ENCODE results near the gene CADPS2.
"Not testable (repeated sequence)": the region's sequence is repeated elsewhere in the genome, so short reads cannot be mapped to it uniquely, and the experiment has no call there.

CADPS2 gene

GRCh38 chr7:122658856-122659255 lies 227.4 kb downstream of the CADPS2 start:
- no peak for DNase-seq

GRCh38 chr7:122653685-122654084 lies 232.6 kb downstream of the CADPS2 start:
- no peak for DNase-seq

- no peak for DNase-seq
These were observed 233.4 kb downstream of the CADPS2 start for GRCh38 chr7:122652876-122653275.

- DNase-seq = no peak
These were observed 234.8 kb downstream of the CADPS2 start for GRCh38 chr7:122651451-122651850.

- DNase-seq = no peak
These were observed 243.0 kb downstream of the CADPS2 start for GRCh38 chr7:122643250-122643649.

- no peak for DNase-seq
These were observed 247.8 kb downstream of the CADPS2 start for GRCh38 chr7:122638459-122638858.

- DNase-seq = no peak
These were observed 248.5 kb downstream of the CADPS2 start for GRCh38 chr7:122637784-122638183.

- DNase-seq = not testable (repeated sequence)
These were observed 250.8 kb downstream of the CADPS2 start for GRCh38 chr7:122635481-122635880.

GRCh38 chr7:122633472-122633871 lies 252.8 kb downstream of the CADPS2 start:
- no peak for DNase-seq

- no peak for DNase-seq
These were observed 254.0 kb downstream of the CADPS2 start for GRCh38 chr7:122632238-122632637.

- DNase-seq = no peak
These were observed 256.8 kb downstream of the CADPS2 start for GRCh38 chr7:122629412-122629953.

GRCh38 chr7:122628651-122629411 lies 257.4 kb downstream of the CADPS2 start:
- no peak for DNase-seq

- no peak for DNase-seq
These were observed 259.5 kb downstream of the CADPS2 start for GRCh38 chr7:122626785-122627184.

GRCh38 chr7:122622682-122623081 lies 263.6 kb downstream of the CADPS2 start:
- DNase-seq = no peak

GRCh38 chr7:122619664-122620063 lies 266.6 kb downstream of the CADPS2 start:
- no peak for DNase-seq

- no peak for DNase-seq
These were observed 267.6 kb downstream of the CADPS2 start for GRCh38 chr7:122618585-122619189.

GRCh38 chr7:122616951-122617350 lies 269.3 kb downstream of the CADPS2 start:
- DNase-seq = no peak

- DNase-seq = no peak
These were observed 280.3 kb downstream of the CADPS2 start for GRCh38 chr7:122605929-122606328.

GRCh38 chr7:122604251-122604650 lies 282.0 kb downstream of the CADPS2 start:
- DNase-seq = no peak

- no peak for DNase-seq
These were observed 283.5 kb downstream of the CADPS2 start for GRCh38 chr7:122602800-122603199.

GRCh38 chr7:122600630-122601029 lies 285.6 kb downstream of the CADPS2 start:
- DNase-seq = no peak

GRCh38 chr7:122600042-122600441 lies 286.2 kb downstream of the CADPS2 start:
- no peak for DNase-seq

- no peak for DNase-seq
These were observed 289.0 kb downstream of the CADPS2 start for GRCh38 chr7:122597277-122597676.

- DNase-seq = no peak
These were observed 290.4 kb downstream of the CADPS2 start for GRCh38 chr7:122595885-122596284.
